Measurements from ENCODE around the gene BCL11B. TPM values are rescaled to one million over a fixed set of nuclear protein-coding genes. Genes with fewer than 3 reads are reported as not detected.
A peak's percentile ranks its signal among the peaks of the same experiment; 100 is the strongest.

BCL11B gene
- total and polyA plus RNA-seq, 12 donors: 0.03 to 1.9 (median 0.11) TPM; not detected in 2

DNA sequence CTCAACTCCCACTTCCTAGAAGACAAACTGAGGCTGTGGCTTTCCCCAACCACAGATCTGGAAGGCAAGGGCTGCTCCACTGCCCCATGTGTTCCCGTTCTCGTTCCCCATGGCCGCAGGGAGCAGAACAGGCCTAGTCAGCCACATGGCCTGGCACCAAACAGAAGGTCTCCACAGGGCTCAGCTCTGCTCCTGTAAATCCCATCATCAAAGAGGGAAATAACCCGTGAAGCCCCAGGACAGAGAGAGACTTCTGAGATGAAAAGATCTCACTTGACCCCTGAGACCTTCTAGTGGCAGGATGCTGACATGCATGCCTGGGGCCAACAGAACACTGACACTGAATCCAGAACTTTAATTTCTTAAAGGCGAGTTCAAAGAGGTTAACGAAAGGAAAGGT is 68.9 kb downstream of the BCL11B start:
- 86 to 87% methylated on average over 6 of the region's 6 CpGs for WGBS, 2 donors
- Histone ChIP-seq H3K27ac (no peak overlapping the region), H3K36me3 (no peaks in the 10 kb centered on the region), H3K4me1 (peaks cover 0 to 7% (median 0%) of the 10 kb centered on the region in 9 donors), H3K27me3 (peaks cover 0 to 37% (median 13%) of the 10 kb centered on the region in 7 donors), H3K4me3 (no peak overlapping the region), H3K9me3 (no peaks in the 10 kb centered on the region)
- TF ChIP-seq, protein P1, sequence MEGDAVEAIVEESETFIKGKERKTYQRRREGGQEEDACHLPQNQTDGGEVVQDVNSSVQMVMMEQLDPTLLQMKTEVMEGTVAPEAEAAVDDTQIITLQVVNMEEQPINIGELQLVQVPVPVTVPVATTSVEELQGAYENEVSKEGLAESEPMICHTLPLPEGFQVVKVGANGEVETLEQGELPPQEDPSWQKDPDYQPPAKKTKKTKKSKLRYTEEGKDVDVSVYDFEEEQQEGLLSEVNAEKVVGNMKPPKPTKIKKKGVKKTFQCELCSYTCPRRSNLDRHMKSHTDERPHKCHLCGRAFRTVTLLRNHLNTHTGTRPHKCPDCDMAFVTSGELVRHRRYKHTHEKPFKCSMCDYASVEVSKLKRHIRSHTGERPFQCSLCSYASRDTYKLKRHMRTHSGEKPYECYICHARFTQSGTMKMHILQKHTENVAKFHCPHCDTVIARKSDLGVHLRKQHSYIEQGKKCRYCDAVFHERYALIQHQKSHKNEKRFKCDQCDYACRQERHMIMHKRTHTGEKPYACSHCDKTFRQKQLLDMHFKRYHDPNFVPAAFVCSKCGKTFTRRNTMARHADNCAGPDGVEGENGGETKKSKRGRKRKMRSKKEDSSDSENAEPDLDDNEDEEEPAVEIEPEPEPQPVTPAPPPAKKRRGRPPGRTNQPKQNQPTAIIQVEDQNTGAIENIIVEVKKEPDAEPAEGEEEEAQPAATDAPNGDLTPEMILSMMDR (IDR thresholded peaks at IDR 0.05): no peak
- intact Hi-C loops (cut with DNase I): no loop called here
- ATAC-seq (no peak), DNase-seq (no peak)

DNA sequence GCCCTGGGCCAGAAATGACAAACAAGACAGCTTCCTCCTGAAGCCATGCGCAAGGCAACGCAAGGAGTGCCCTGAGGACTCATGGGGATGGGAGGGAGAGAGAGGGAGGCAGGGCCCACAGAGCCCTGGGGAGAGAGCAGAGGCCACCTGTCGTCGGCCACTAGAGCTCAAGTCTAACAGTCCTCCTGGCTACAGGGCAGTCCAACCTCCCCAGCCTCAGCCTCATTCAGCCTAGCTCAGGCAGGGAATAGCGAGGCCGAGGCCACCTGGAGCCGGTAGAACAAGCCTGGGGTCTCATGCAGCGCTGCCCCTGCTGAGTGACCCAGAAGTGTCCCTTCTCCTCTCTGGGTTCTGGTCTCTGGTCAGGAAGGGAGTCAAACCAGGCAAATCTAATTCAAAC is 69.5 kb downstream of the BCL11B start:
- Histone ChIP-seq H3K4me3 (no peak overlapping the region), H3K36me3 (no peaks in the 10 kb centered on the region), H3K27me3 (peaks cover 0 to 41% (median 14%) of the 10 kb centered on the region in 7 donors), H3K4me1 (peaks cover 0 to 7% (median 0%) of the 10 kb centered on the region in 9 donors), H3K9me3 (no peaks in the 10 kb centered on the region), H3K27ac (no peak overlapping the region)
- 78 to 82% methylated on average over 8 of the region's 8 CpGs for WGBS, 2 donors
- TF ChIP-seq, protein P1 (IDR thresholded peaks at IDR 0.05): no peak
- DNase-seq (no peak), ATAC-seq (no peak)
- intact Hi-C loops (cut with DNase I): no loop called here

DNA sequence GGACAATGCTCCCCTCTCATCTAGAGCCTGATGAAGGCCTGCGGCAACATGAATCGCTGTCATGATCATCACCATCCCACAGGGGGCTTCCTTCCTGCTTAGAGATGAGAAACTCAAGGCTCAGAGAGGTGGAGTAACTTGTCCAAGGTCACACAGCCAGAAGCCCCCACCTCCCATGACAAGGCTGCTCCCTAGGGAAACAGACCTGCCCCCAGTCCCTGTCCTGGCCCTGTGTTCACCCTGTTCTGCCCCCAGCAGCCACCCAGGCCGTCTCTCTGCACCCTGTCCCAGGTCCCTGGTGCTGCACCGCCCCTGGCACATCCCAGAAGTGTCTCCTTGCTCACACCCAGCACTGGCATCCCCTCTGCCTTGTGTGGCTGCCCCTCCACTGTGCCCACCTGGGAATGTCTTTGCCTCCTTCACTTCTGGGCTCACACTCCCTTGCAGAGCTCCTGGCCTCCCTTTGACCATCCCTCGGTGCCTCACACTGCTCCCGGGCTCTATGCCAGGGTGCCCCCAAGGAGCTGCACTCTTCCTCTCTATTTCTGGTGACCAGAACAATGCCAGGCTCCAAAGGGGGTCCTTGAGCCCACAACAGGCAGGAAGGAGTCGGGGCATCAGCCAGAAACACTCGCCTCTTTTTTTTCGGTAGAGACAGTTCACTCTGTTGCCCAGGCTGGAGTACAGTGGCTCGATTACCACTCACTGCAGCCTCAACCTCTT is 70.5 kb downstream of the BCL11B start:
- H3K4me3 ChIP-seq: no peak overlapping the region
- no peaks in the 10 kb centered on the region for H3K36me3 ChIP-seq
- WGBS, 2 donors: 84 to 88% methylated on average over 10 of the region's 10 CpGs
- H3K9me3 ChIP-seq: no peaks in the 10 kb centered on the region
- TF ChIP-seq, protein P1 (IDR thresholded peaks at IDR 0.05): no peak
- intact Hi-C loops (cut with DNase I): no loop called here
- DNase-seq (no peak), ATAC-seq (no peak)
- peaks cover 0 to 36% (median 14%) of the 10 kb centered on the region in 7 donors for H3K27me3 ChIP-seq
- peaks cover 0 to 7% (median 0%) of the 10 kb centered on the region in 9 donors for H3K4me1 ChIP-seq
- H3K27ac ChIP-seq: no peak overlapping the region

DNA sequence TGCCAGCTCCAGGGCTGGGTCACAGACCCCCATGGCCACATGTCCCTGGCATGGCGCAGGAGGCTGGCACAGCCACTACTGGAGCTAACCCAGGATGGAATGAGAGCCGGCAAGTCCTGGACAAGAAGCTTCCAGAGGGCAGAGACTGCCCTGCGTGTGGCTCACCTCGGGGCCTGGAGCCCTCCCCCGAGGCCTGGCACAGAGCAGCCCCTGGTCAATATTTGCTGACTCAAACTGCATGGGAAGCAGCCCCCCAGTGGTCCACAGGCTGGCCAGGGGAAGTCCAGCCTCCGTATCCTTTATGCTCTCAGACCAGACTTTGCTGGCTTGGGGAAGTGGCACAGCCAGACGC is 71.4 kb downstream of the BCL11B start:
- WGBS, 2 donors: 75 to 76% methylated on average over 7 of the region's 7 CpGs
- Histone ChIP-seq H3K36me3 (no peaks in the 10 kb centered on the region), H3K4me1 (peaks cover 0 to 7% (median 0%) of the 10 kb centered on the region in 9 donors), H3K27me3 (peaks cover 0 to 34% (median 14%) of the 10 kb centered on the region in 7 donors), H3K9me3 (no peaks in the 10 kb centered on the region), H3K27ac (no peak overlapping the region), H3K4me3 (no peak overlapping the region)
- intact Hi-C loops (cut with DNase I): no loop called here
- TF ChIP-seq, protein P1 (IDR thresholded peaks at IDR 0.05): no peak
- ATAC-seq (peak in 5 of 8 donors; percentile 7 to 53 (median 23)), DNase-seq (no peak)

Measured in heart right ventricle (tissue), 16 donors.